Neural cell (in vitro differentiated cells): ENCODE measurements around the gene VPS41.

Experiments used
- EP300 ChIP-seq: fragments of 450-650 bp; conservative IDR thresholded peaks from 2 replicates; pipeline ENCODE4 v1.6.1; 2014; ENCODE audit warnings: antibody characterized with exemption, mild to moderate bottlenecking, moderate library complexity; ENCODE audit not compliant: poor library complexity, severe bottlenecking
- EZH2 ChIP-seq: fragments of 200-600, 300-800 bp; shearing (Covaris generic), sonication (generic); IDR thresholded peaks from 2 replicates; pipeline ENCODE4 v1.6.1; 2014; ENCODE audit warnings: antibody characterized with exemption, low read length, borderline replicate concordance, mild to moderate bottlenecking; ENCODE audit not compliant: insufficient read depth, poor library complexity, severe bottlenecking
- MXI1 ChIP-seq: fragments of 450-650 bp; conservative IDR thresholded peaks from 2 replicates; pipeline ENCODE4 v1.6.1; 2014; ENCODE audit warnings: antibody characterized with exemption, mild to moderate bottlenecking; ENCODE audit not compliant: poor library complexity, severe bottlenecking
- POLR2AphosphoS5 ChIP-seq: IDR thresholded peaks from 2 replicates; pipeline ENCODE4 v1.6.1; 2012
- TAF1 ChIP-seq: IDR thresholded peaks from 2 replicates; pipeline ENCODE4 v1.6.1; 2012; ENCODE audit warnings: low read depth
- TF ChIP-seq, protein P1 (sequence below): fragments of 450-650 bp; IDR thresholded peaks from 2 replicates; pipeline ENCODE4 v1.5.1; 2014; ENCODE audit warnings: antibody characterized with exemption, mild to moderate bottlenecking, moderate library complexity; ENCODE audit not compliant: poor library complexity, severe bottlenecking

DNA sequence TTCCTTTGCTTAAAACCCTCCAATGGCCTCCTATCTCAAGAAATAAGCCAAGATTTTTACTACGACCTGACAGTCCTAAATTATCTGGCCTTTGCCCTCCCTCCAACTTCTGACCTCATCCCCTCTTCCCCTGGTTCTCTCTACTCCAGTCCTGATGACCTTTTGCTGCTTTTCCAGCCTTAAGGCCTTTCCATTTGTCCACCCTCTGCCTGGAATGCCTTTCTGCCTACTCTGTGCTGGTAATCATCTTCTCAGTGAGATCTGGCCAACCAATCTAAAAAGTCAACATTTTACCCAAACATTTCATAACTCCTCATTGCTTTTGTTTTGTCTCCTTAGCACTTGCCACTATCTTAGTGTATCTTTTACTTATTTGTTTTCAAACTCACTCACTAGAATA, 75.7 kb downstream of the VPS41 start:
- TF ChIP-seq, protein P1, sequence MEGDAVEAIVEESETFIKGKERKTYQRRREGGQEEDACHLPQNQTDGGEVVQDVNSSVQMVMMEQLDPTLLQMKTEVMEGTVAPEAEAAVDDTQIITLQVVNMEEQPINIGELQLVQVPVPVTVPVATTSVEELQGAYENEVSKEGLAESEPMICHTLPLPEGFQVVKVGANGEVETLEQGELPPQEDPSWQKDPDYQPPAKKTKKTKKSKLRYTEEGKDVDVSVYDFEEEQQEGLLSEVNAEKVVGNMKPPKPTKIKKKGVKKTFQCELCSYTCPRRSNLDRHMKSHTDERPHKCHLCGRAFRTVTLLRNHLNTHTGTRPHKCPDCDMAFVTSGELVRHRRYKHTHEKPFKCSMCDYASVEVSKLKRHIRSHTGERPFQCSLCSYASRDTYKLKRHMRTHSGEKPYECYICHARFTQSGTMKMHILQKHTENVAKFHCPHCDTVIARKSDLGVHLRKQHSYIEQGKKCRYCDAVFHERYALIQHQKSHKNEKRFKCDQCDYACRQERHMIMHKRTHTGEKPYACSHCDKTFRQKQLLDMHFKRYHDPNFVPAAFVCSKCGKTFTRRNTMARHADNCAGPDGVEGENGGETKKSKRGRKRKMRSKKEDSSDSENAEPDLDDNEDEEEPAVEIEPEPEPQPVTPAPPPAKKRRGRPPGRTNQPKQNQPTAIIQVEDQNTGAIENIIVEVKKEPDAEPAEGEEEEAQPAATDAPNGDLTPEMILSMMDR = no peak
- TF ChIP-seq POLR2AphosphoS5 (no peak), TAF1 (no peak), MXI1 (no peak), EP300 (no peak), EZH2 (no peak)
